ENCODE data around the gene GABARAPL2. TPM values are rescaled to one million over a fixed set of nuclear protein-coding genes. Genes with fewer than 3 reads are reported as not detected.

GABARAPL2 gene
- total and polyA plus RNA-seq, 7 experiments from 2014 or later = 57.9 to 293 (median 79.6) TPM

Other genes starting within 250 kb of the GABARAPL2 start
- gene CFDP1, start 132.9 kb upstream of the GABARAPL2 start, total RNA-seq = 10 to 100 TPM; 34.9 to 41.4 (median 39.4) TPM
- 10 to 100 TPM; 36.6 to 42.1 TPM for gene CFDP1, start 132.9 kb upstream of the GABARAPL2 start, polyA plus RNA-seq
- gene TMEM170A, start 101.7 kb upstream of the GABARAPL2 start, total RNA-seq = 10 to 100 TPM; 31.0 to 50.9 (median 46.6) TPM
- gene TMEM170A, start 101.7 kb upstream of the GABARAPL2 start, polyA plus RNA-seq = 10 to 100 TPM; 33.4 to 34.7 TPM
- under 1 TPM in 3 of 5 experiments, not detected in 2; 0.05 to 0.14 (median 0.11) TPM for gene CHST6, start 70.9 kb upstream of the GABARAPL2 start, total RNA-seq
- gene CHST6, start 70.9 kb upstream of the GABARAPL2 start, polyA plus RNA-seq = not detected
- gene CHST5, start 30.3 kb upstream of the GABARAPL2 start, total RNA-seq = not detected
- gene CHST5, start 30.3 kb upstream of the GABARAPL2 start, polyA plus RNA-seq = not detected
- gene TMEM231, start 10.1 kb upstream of the GABARAPL2 start, total RNA-seq = 1 to 10 TPM; 1.5 to 3.9 (median 3.4) TPM
- 1 to 10 TPM; 1.3 to 2.4 TPM for gene TMEM231, start 10.1 kb upstream of the GABARAPL2 start, polyA plus RNA-seq
- 10 to 100 TPM; 41.3 to 69.4 (median 63.6) TPM for gene ADAT1, start 56.9 kb downstream of the GABARAPL2 start, total RNA-seq
- gene ADAT1, start 56.9 kb downstream of the GABARAPL2 start, polyA plus RNA-seq = 10 to 100 TPM; 35.6 to 36.1 TPM
- 100 to 1,000 TPM; 118 to 216 (median 123) TPM for gene KARS1, start 81.3 kb downstream of the GABARAPL2 start, total RNA-seq
- 100 to 1,000 TPM; 208 to 216 TPM for gene KARS1, start 81.3 kb downstream of the GABARAPL2 start, polyA plus RNA-seq
- gene TERF2IP, start 81.4 kb downstream of the GABARAPL2 start, total RNA-seq = 10 to 100 TPM; 70.8 to 90.4 (median 88.7) TPM
- gene TERF2IP, start 81.4 kb downstream of the GABARAPL2 start, polyA plus RNA-seq = 100 to 1,000 TPM; 105 to 168 TPM
- gene CPHXL2, start 110.6 kb downstream of the GABARAPL2 start, total RNA-seq = not detected
- gene CPHXL2, start 110.6 kb downstream of the GABARAPL2 start, polyA plus RNA-seq = not detected
- gene DUXB, start 135.1 kb downstream of the GABARAPL2 start, total RNA-seq = not detected
- gene DUXB, start 135.1 kb downstream of the GABARAPL2 start, polyA plus RNA-seq = not detected
- not detected for gene CPHXL, start 160.1 kb downstream of the GABARAPL2 start, total RNA-seq
- gene CPHXL, start 160.1 kb downstream of the GABARAPL2 start, polyA plus RNA-seq = not detected

Measured in naive thymus-derived CD4-positive, alpha-beta T cell (primary cell).